Jurkat, Clone E6-1 (cell line): ENCODE results near the gene ECD.
"Not testable (repeated sequence)": the region's sequence is repeated elsewhere in the genome, so short reads cannot be mapped to it uniquely, and the experiment has no call there.

Experiments used
- DNase-seq: peaks from one replicate; pipeline ENCODE4 v3.0.0-alpha.2; 2011; ENCODE audit warnings: low read depth, low spot score
- H3K4me3 ChIP-seq: 2 replicates; pipeline ENCODE4 v1.5.1; 2011; ENCODE audit warnings: mild to moderate bottlenecking, low read length, control low read depth, moderate library complexity

ECD gene

DNA sequence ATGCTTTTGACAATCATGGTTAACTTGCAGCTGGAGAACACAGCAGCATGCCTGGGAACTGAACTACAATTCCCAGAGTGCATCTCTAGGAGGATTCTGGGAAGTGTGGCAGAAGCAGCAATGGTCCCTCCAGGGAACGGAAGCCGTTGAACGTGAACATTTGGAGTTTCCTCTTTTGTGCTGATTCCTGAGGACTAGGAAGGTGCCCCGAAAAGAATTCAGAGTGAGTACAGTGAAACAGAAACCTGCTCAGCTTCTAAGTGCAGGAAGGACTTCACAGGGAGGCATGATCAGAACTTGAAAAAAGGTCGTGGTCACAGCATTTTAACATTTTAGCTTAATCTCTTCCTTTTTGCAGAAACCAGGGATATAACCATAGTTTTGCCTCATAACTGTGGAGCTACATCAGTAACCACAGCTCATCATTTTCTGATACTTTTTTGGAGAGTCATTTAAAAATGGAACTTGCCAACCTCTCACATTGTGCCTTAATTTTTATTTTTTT lies 57.4 kb downstream of the ECD start, which contains the start of gene NUDT13:
TSS of gene NUDT13 (plus strand) at position 111 of the 505 bp plus-strand sequence. CDS start 3,911 bp downstream, outside the sequence.
- peak; percentile 10 for DNase-seq
- H3K4me3 ChIP-seq = no peak within 1 kb of the TSS; the same call in 1 of the 2 replicates

DNA sequence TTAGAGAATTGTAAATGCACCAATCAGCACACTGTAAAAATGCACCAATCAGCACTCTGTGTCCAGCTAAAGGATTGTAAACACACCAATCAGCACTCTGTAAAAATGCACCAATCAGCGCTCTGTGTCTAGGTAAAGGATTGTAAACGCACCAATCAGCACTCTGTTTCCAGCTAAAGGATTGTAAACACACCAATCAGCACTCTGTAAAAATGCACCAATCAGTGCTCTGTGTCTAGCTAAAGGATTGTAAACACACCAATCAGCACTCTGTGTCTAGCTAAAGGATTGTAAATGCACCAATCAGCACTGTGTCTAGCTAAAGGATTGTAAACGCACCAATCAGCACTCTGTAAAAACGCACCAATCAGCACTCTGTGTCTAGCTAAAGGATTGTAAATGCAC lies 58.6 kb downstream of the ECD start:
- H3K4me3 ChIP-seq, DNase-seq: not testable (repeated sequence)

DNA sequence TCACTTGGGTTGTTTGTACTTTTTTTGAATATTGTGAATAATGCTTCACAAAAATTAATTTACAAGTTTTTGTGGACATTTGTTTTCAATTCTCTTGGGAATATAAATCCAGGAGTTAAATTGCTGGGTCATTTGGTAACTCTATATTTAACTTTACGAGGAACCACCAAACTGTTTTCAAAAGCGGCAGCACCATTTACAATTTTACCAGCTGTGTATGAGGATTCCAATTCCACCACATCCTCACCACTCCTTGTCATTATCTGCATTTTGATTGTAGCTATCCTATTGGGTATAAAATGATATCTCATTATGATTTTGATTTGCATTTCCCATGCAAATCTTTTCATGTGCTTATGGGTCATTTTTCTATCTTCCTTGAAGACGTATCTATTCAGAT lies 61.5 kb downstream of the ECD start:
- no peak for DNase-seq
- H3K4me3 ChIP-seq = no peak overlapping the region

DNA sequence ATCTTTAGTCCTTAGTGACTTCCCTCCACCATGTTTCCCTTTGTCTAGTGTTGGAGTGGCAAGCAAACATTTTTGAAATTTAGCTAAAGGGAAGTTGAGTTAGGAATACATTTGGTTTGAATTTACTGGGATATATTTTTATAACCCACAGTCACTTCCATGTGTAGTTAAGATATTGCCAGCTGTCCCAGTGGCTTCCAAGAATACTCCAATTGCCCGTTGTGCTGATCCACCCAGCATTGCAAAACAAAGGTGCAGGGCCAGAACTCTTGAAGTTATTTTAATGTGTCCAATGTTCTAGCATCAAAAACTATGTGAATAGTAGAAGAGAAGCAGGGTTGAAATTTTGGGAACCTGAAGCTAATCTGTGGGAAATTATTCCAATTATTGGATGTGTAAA lies 68.7 kb downstream of the ECD start:
- no peak overlapping the region for H3K4me3 ChIP-seq
- DNase-seq = no peak

DNA sequence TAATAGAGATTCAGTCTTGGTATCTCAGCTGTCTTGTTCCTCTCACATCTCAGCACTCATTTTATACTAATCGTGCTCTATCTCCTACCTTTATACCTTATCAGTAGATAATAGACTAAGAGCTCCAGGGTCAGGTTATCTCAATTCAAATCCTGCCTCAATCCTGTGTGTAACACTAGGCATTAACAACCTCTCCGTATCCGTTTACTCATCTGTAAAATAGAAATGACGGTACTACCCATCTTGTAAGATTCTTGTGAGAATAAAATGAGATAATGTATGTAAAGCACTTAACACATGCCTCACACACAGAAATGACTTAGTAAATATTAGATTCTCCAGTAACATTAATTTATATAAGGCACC lies 70.5 kb downstream of the ECD start:
- H3K4me3 ChIP-seq = peak overlapping the region; percentile 91
- DNase-seq = no peak

DNA sequence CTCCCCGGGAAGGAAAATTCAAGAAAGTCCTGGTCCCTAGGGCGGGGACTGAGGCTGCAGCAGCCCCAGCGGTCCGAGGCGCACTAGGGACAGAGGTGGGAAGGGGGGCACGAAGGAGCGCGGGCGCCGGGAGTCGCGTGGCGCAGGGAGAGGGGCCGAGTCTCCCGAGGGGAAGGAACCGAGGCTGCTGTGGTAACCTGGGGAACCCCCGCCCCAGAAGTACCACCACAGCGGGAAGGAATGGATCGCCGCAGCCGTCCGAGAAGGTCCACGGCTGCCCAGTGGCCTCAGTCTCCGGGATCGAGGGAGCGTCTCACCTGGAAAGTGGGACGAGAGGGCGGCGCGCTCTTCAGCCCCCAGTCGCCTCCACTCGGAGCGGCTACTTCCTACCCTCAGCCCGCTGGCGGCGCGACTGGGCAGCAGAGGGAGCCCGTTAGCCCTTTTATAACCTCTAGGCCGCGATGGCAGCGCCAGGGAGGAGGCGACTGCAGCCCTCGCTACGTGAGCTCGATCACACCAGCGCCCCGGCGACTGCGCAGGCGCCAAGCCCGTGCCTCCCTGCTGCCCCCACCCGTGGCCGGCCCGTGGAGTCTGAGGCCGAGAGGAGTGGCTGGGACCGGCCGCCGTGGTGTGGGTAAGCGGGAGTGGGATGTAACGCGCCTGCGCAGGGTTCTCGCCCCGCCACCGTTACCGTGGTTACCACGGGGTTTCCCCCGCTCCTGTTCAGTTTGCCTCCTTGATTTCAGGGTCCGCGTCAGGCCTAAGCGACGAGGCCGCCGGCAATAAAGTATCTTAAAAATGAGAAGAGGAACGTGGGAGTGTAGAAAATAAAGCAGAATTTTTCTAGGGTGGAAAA lies 71.1 kb downstream of the ECD start, which contains the start of gene P4HA1:
TSS of gene P4HA1 (minus strand) at position 418 of the 856 bp plus-strand sequence. CDS start 21,983 bp downstream, outside the sequence.
- peak within 1 kb of the TSS; percentile 91 for H3K4me3 ChIP-seq
- peak; percentile 89 for DNase-seq

- peak; percentile 46 for DNase-seq
- peak overlapping the region; percentile 91 for H3K4me3 ChIP-seq
Measured at GRCh38 chr10:73096041-73096448, 71.8 kb downstream of the ECD start.

DNA sequence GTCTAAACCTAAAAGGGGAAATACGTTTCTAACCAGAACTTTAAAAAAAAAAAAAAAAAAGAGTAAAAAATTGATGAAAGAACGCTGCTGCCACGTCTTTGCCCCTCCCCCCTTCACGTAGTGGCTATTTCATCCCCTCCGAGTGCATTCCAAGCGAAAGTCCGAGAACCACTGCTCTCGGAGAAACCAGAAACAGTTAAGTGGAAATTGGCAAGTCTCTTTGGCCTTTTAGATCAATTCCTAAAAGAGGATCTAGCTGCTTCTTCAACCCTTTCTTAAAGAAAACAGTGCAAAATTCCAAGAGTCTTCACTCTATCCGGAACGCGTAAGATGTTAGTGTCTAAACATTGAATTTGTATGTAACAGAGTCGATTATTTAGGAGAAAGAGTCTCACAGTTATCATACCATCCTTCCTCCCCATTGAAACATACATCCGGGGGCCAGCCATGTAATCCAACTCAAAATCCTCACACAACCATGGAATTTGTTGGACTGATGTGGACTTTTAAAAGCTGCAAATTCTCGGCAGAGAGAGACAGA lies 72.3 kb downstream of the ECD start:
- no peak for DNase-seq
- peak overlapping the region; percentile 91 for H3K4me3 ChIP-seq

GRCh38 chr10:73094986-73095480 lies 72.8 kb downstream of the ECD start:
- H3K4me3 ChIP-seq = peak overlapping the region; percentile 91
- DNase-seq = no peak

GRCh38 chr10:73093922-73094850 lies 73.6 kb downstream of the ECD start:
- no peak for DNase-seq
- peak overlapping the region; percentile 91; the same call in 1 of the 2 replicates for H3K4me3 ChIP-seq

DNA sequence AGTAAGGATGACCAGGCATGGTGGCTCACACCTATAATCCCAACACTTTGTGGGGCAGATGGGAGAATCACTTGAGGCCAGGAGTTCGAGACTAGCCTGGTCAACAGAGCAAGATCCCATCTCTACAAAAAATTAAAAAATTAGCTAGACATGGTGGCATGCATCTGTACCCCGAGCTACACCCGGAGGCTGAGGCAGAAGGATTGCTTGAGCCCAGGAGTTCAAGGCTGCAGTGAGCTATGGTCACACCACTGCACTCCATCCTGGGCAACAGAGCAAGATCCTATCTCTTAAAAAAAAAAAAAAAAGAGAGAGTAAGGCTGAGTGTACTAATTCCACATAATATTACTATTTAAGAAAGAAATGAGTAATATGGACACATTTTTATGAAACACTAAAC lies 75.0 kb downstream of the ECD start:
- H3K4me3 ChIP-seq = no peak overlapping the region
- DNase-seq = no peak

DNA sequence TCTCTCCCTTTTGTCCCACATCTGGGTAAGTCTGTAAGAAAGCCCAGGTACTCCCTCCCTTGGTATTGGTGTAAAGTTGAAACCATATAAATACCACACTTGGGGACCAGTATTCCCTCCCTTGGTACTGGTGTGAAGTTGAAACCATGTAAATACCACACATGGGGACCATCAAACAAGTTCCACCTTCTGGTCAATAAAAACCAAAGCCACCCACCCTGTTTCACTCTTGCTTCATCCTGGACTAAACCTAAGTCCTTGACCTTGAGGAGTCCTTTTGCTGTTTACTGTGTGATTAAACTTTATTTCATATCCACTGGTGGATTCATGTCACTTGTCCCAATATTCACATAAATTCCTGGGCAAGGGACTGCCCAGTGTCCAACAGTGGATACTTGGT lies 79.5 kb downstream of the ECD start:
- no peak for DNase-seq
- no peak overlapping the region for H3K4me3 ChIP-seq

GRCh38 chr10:73086816-73087215 lies 81.0 kb downstream of the ECD start:
- no peak overlapping the region for H3K4me3 ChIP-seq
- DNase-seq = no peak

- H3K4me3 ChIP-seq = no peak overlapping the region
- no peak for DNase-seq
Measured at GRCh38 chr10:73084209-73084608, 83.6 kb downstream of the ECD start.
